Peyer's patch (tissue), 4 donors: ENCODE results near the gene TTC12. TPM values are rescaled to one million over a fixed set of nuclear protein-coding genes. Genes with fewer than 3 reads are reported as not detected.

Experiments
- DNase-seq, 3 donors: peaks; one replicate each; pipeline ENCODE4 v3.0.0-alpha.2; 2017 to 2019
- H3K27ac ChIP-seq, 4 donors: fragments of 200-600 bp; sonication (generic); one replicate each; pipeline ENCODE4 v1.5.1; 2016 to 2019
- H3K27me3 ChIP-seq, 2 donors: fragments of 200-600 bp; sonication (generic); one replicate each; pipeline ENCODE4 v1.5.1; 2019
- H3K36me3 ChIP-seq, 3 donors: fragments of 200-600 bp; sonication (generic); one replicate each; pipeline ENCODE4 v1.5.1; 2016 to 2019
- H3K4me1 ChIP-seq, 4 donors: fragments of 200-600 bp; sonication (generic); one replicate each; pipeline ENCODE4 v1.5.1; 2016 to 2019
- H3K4me3 ChIP-seq, 4 donors: fragments of 200-600 bp; sonication (generic); 1 replicate in 3 of 4; 2 replicates in 1 of 4; pipeline ENCODE4 v1.5.1; 2016 to 2019; ENCODE audit warnings: mild to moderate bottlenecking in 1 of 4
- H3K9me3 ChIP-seq, 4 donors: fragments of 200-600 bp; sonication (generic); one replicate each; pipeline ENCODE4 v1.5.1; 2016 to 2019; ENCODE audit warnings: mild to moderate bottlenecking in 1 of 4
- CTCF ChIP-seq, 6 experiments: fragments of 450-650 bp in 4 of 6; fragments of 200-600 bp in 2 of 6; sonication (generic) in 1 of 6; IDR thresholded peaks; one replicate each; pipeline ENCODE4 v1.5.1; 2017 to 2019; ENCODE audit warnings: antibody characterized with exemption in 6 of 6, mild to moderate bottlenecking in 3 of 6, moderate library complexity in 1 of 6
- POLR2A ChIP-seq, 2 donors: fragments of 450-650 bp; IDR thresholded peaks; one replicate each; pipeline ENCODE4 v1.5.1; 2017; ENCODE audit warnings: antibody characterized with exemption in 2 of 2, mild to moderate bottlenecking in 2 of 2, moderate library complexity in 2 of 2
- total RNA-seq, 4 donors: library from RNA; depleted of rRNA; stranded (reverse); fragments of >200 nt; gene quantifications; one replicate each; pipeline ENCODE4 v1.1.0, GENCODE V29; 2016

Gene TTC12
- total RNA-seq, 4 donors from 2014 or later: 6.3 to 62.7 (median 19.8) TPM

GRCh38 chr11:113411536-113411935, 97.2 kb downstream of the TTC12 start:
- H3K36me3 ChIP-seq: no peaks in the 10 kb centered on the region
- no peaks in the 10 kb centered on the region for H3K27me3 ChIP-seq
- no peaks in the 10 kb centered on the region for H3K4me1 ChIP-seq
- no peaks in the 10 kb centered on the region for H3K9me3 ChIP-seq
- TF ChIP-seq POLR2A (IDR thresholded peaks at IDR 0.05): no peak
- TF ChIP-seq CTCF (IDR thresholded peaks at IDR 0.05): no peak
- H3K27ac ChIP-seq: no peak overlapping the region
- H3K4me3 ChIP-seq: no peak overlapping the region
- DNase-seq: no peak

GRCh38 chr11:113412675-113413074, 98.3 kb downstream of the TTC12 start:
- no peaks in the 10 kb centered on the region for H3K4me1 ChIP-seq
- no peak overlapping the region for H3K4me3 ChIP-seq
- H3K36me3 ChIP-seq: no peaks in the 10 kb centered on the region
- no peaks in the 10 kb centered on the region for H3K9me3 ChIP-seq
- H3K27me3 ChIP-seq: no peaks in the 10 kb centered on the region
- no peak overlapping the region for H3K27ac ChIP-seq
- TF ChIP-seq CTCF (IDR thresholded peaks at IDR 0.05) (no peak), POLR2A (IDR thresholded peaks at IDR 0.05) (no peak)
- no peak for DNase-seq

- Histone ChIP-seq H3K27me3 (no peaks in the 10 kb centered on the region), H3K36me3 (no peaks in the 10 kb centered on the region), H3K9me3 (no peaks in the 10 kb centered on the region), H3K4me3 (no peak overlapping the region), H3K4me1 (no peaks in the 10 kb centered on the region), H3K27ac (no peak overlapping the region)
- DNase-seq: no peak
- no peak for TF ChIP-seq CTCF (IDR thresholded peaks at IDR 0.05)
- TF ChIP-seq POLR2A (IDR thresholded peaks at IDR 0.05): no peak
Measured at GRCh38 chr11:113415343-113415742, 101.0 kb downstream of the TTC12 start.

Other genes starting within 250 kb of the TTC12 start
- gene ANKK1, start 73.2 kb downstream of the TTC12 start, total RNA-seq: 1 to 10 TPM in 1 of 4 donors, under 1 TPM in 1, not detected in 2; 0.57 to 3.3 TPM
- gene DRD2, start 160.8 kb downstream of the TTC12 start, total RNA-seq: not detected